ENCODE measurements around the gene ZNF436. TPM values are rescaled to one million over a fixed set of nuclear protein-coding genes. Genes with fewer than 3 reads are reported as not detected.
A peak's percentile ranks its signal among the peaks of the same experiment; 100 is the strongest.

Gene ZNF436
- total RNA-seq, 3 donors from 2014 or later (not counting 1 experiment from before 2014, with no cell fraction given), result 4.5 to 7.8 (median 5.7) TPM

GRCh38 chr1:23366598-23366997 lies 3.0 kb downstream of the ZNF436 start:
- Mint-ChIP-seq H3K36me3 (peaks cover 21% of the 10 kb centered on the region), H3K4me3 (peak overlapping the region; percentile 95), H3K9me3 (peaks cover 3 to 9% of the 10 kb centered on the region in 2 donors), H3K27ac (no peak overlapping the region), H3K4me1 (peaks cover 35 to 43% of the 10 kb centered on the region in 2 donors), H3K27me3 (ENCODE audit: low read depth in 2 of 2) (no peaks in the 10 kb centered on the region)
- H3K4me3 ChIP-seq (ENCODE audit: low read length), result no peak overlapping the region
- WGBS (ENCODE audit: insufficient coverage), result 96% methylated on average over 5 of the region's 5 CpGs
- peaks cover 22% of the 10 kb centered on the region for H3K9me3 ChIP-seq (ENCODE audit: control insufficient read depth, insufficient read depth, low read length)
- H3K27ac ChIP-seq (ENCODE audit: low read length), result no peak overlapping the region
- H3K27me3 ChIP-seq (ENCODE audit: control insufficient read depth, insufficient read depth, low read length), result no peaks in the 10 kb centered on the region
- H3K36me3 ChIP-seq (ENCODE audit: control insufficient read depth, insufficient read depth, low read length), result peaks cover 18% of the 10 kb centered on the region
- intact Hi-C loops (cut with micrococcal nuclease), result no loop called here
- no peak for TF ChIP-seq CTCF (IDR thresholded peaks at IDR 0.05)
- ATAC-seq, result no peak
- peaks cover 21% of the 10 kb centered on the region for H3K4me1 ChIP-seq (ENCODE audit: control insufficient read depth, insufficient read depth, low read length)
- DNase-seq, result no peak

- TF ChIP-seq CTCF (IDR thresholded peaks at IDR 0.05), result no peak
- ATAC-seq (no peak), DNase-seq (no peak)
- Mint-ChIP-seq H3K36me3 (peaks cover 24% of the 10 kb centered on the region), H3K27me3 (ENCODE audit: low read depth in 2 of 2) (no peaks in the 10 kb centered on the region), H3K9me3 (peaks cover 3 to 11% of the 10 kb centered on the region in 2 donors), H3K4me1 (peaks cover 35 to 41% of the 10 kb centered on the region in 2 donors), H3K4me3 (peak overlapping the region; percentile 60), H3K27ac (no peak overlapping the region)
- intact Hi-C loops (cut with micrococcal nuclease), result no loop called here
- WGBS (ENCODE audit: insufficient coverage), result 91% methylated on average over 2 of the region's 2 CpGs
- Histone ChIP-seq H3K4me3 (ENCODE audit: low read length) (no peak overlapping the region), H3K9me3 (ENCODE audit: control insufficient read depth, insufficient read depth, low read length) (peaks cover 26% of the 10 kb centered on the region), H3K36me3 (ENCODE audit: control insufficient read depth, insufficient read depth, low read length) (peaks cover 18% of the 10 kb centered on the region), H3K4me1 (ENCODE audit: control insufficient read depth, insufficient read depth, low read length) (peaks cover 21% of the 10 kb centered on the region), H3K27ac (ENCODE audit: low read length) (no peak overlapping the region), H3K27me3 (ENCODE audit: control insufficient read depth, insufficient read depth, low read length) (no peaks in the 10 kb centered on the region)
Observed at GRCh38 chr1:23366146-23366545, 3.5 kb downstream of the ZNF436 start.

GRCh38 chr1:23362218-23362713 lies 7.4 kb downstream of the ZNF436 start:
- TF ChIP-seq CTCF (IDR thresholded peaks at IDR 0.05), result no peak

GRCh38 chr1:23358310-23358875 lies 11.2 kb downstream of the ZNF436 start:
- H3K4me3 ChIP-seq (ENCODE audit: low read length), result no peak overlapping the region
- peaks cover 31% of the 10 kb centered on the region for H3K9me3 ChIP-seq (ENCODE audit: control insufficient read depth, insufficient read depth, low read length)
- intact Hi-C loops (cut with micrococcal nuclease), result no loop called here
- WGBS (ENCODE audit: insufficient coverage), result 94% methylated on average over 2 of the region's 3 CpGs
- no peak for DNase-seq
- Mint-ChIP-seq H3K4me3 (no peak overlapping the region), H3K36me3 (peaks cover 45% of the 10 kb centered on the region), H3K4me1 (peaks cover 0 to 6% of the 10 kb centered on the region in 2 donors), H3K27ac (no peak overlapping the region), H3K27me3 (ENCODE audit: low read depth in 2 of 2) (no peaks in the 10 kb centered on the region), H3K9me3 (peaks cover 10 to 28% of the 10 kb centered on the region in 2 donors)
- no peak overlapping the region for H3K27ac ChIP-seq (ENCODE audit: low read length)
- no peak for ATAC-seq
- H3K36me3 ChIP-seq (ENCODE audit: control insufficient read depth, insufficient read depth, low read length), result peaks cover 12% of the 10 kb centered on the region
- no peaks in the 10 kb centered on the region for H3K27me3 ChIP-seq (ENCODE audit: control insufficient read depth, insufficient read depth, low read length)
- no peak for TF ChIP-seq CTCF (IDR thresholded peaks at IDR 0.05)
- H3K4me1 ChIP-seq (ENCODE audit: control insufficient read depth, insufficient read depth, low read length), result no peaks in the 10 kb centered on the region

More at GRCh38 chr1:23362218-23362713, 7.4 kb downstream of the ZNF436 start:
- Histone ChIP-seq H3K4me3 (ENCODE audit: low read length) (no peak overlapping the region), H3K9me3 (ENCODE audit: control insufficient read depth, insufficient read depth, low read length) (peaks cover 34% of the 10 kb centered on the region), H3K27ac (ENCODE audit: low read length) (no peak overlapping the region), H3K36me3 (ENCODE audit: control insufficient read depth, insufficient read depth, low read length) (peaks cover 18% of the 10 kb centered on the region), H3K27me3 (ENCODE audit: control insufficient read depth, insufficient read depth, low read length) (no peaks in the 10 kb centered on the region), H3K4me1 (ENCODE audit: control insufficient read depth, insufficient read depth, low read length) (peaks cover 1% of the 10 kb centered on the region)
- H3K4me3 Mint-ChIP-seq, result no peak overlapping the region
- H3K27ac Mint-ChIP-seq, result no peak overlapping the region
- H3K27me3 Mint-ChIP-seq (ENCODE audit: low read depth in 2 of 2), result no peaks in the 10 kb centered on the region
- intact Hi-C loops (cut with micrococcal nuclease), result no loop called here
- no peak for DNase-seq
- no peak for ATAC-seq
- H3K36me3 Mint-ChIP-seq, result peaks cover 48% of the 10 kb centered on the region
- 100% methylated on average over 11 of the region's 13 CpGs for WGBS (ENCODE audit: insufficient coverage)
- peaks cover 10 to 28% of the 10 kb centered on the region in 2 donors for H3K9me3 Mint-ChIP-seq
- H3K4me1 Mint-ChIP-seq, result peaks cover 13 to 14% of the 10 kb centered on the region in 2 donors

All from natural killer cell (primary cell).